DND-41 (cell line): ENCODE results near the gene HECTD4.

Source experiments
- ATAC-seq: fragments of 200-7000 bp; cut with Tn5 transposase; 3 replicates; pipeline ENCODE4 v1.9.1; 2021; ENCODE audit warnings: low read depth; ENCODE audit not compliant: insufficient read depth
- DNase-seq: peaks from one replicate; pipeline ENCODE4 v3.0.0-alpha.2; 2020
- H2AFZ ChIP-seq: 2 replicates; pipeline ENCODE4 v1.6.0; 2012; ENCODE audit warnings: low read depth, low read length
- H3K27ac ChIP-seq: 2 replicates; pipeline ENCODE4 v1.5.1; 2012; ENCODE audit warnings: low read length, inconsistent platforms
- H3K27me3 ChIP-seq: fragments of 200-600 bp; sonication (generic); 2 replicates; pipeline ENCODE4 v1.6.0; 2012; ENCODE audit warnings: low read length, mild to moderate bottlenecking, inconsistent platforms; ENCODE audit not compliant: insufficient read depth, poor library complexity
- H3K36me3 ChIP-seq: 2 replicates; pipeline ENCODE4 v1.5.1; 2012; ENCODE audit warnings: low read length, inconsistent platforms; ENCODE audit not compliant: insufficient read depth
- H3K4me1 ChIP-seq: 2 replicates; pipeline ENCODE4 v1.5.1; 2012; ENCODE audit warnings: mild to moderate bottlenecking, low read length; ENCODE audit not compliant: insufficient read depth
- H3K4me2 ChIP-seq: 2 replicates; pipeline ENCODE4 v1.6.0; 2012; ENCODE audit warnings: mild to moderate bottlenecking, moderate library complexity, low read length, inconsistent platforms; ENCODE audit not compliant: insufficient read depth
- H3K4me3 ChIP-seq, 2 experiments: fragments of 200-600 bp in 1 of 2; shearing (Covaris generic) in 1 of 2; 2 replicates each; pipeline ENCODE4 v1.5.1; 2012 to 2016; ENCODE audit warnings: inconsistent platforms in 2 of 2, low read length in 2 of 2, mild to moderate bottlenecking in 2 of 2, low read depth in 1 of 2, moderate library complexity in 1 of 2
- H3K79me2 ChIP-seq: 2 replicates; pipeline ENCODE4 v1.6.0; 2012; ENCODE audit warnings: low read length, inconsistent platforms; ENCODE audit not compliant: insufficient read depth
- H3K9ac ChIP-seq: 2 replicates; pipeline ENCODE4 v1.6.0; 2012; ENCODE audit warnings: low read depth, mild to moderate bottlenecking, inconsistent platforms, low read length, moderate library complexity
- H3K9me3 ChIP-seq: 2 replicates; pipeline ENCODE4 v1.5.1; 2012; ENCODE audit warnings: low read length, moderate library complexity, mild to moderate bottlenecking, inconsistent platforms; ENCODE audit not compliant: insufficient read depth, severe bottlenecking
- H4K20me1 ChIP-seq: 2 replicates; pipeline ENCODE4 v1.6.0; 2012; ENCODE audit warnings: low read length; ENCODE audit not compliant: insufficient read depth
- EZH2 ChIP-seq: IDR thresholded peaks from 3 replicates; pipeline ENCODE4 v1.6.1; 2012; ENCODE audit warnings: borderline replicate concordance, low read depth, mild to moderate bottlenecking, moderate library complexity, low read length, inconsistent platforms; ENCODE audit not compliant: severe bottlenecking
- TF ChIP-seq, protein P1 (sequence below): IDR thresholded peaks from 2 replicates; pipeline ENCODE4 v1.5.1; 2012; ENCODE audit warnings: borderline replicate concordance, low read length, moderate library complexity, mild to moderate bottlenecking; ENCODE audit not compliant: poor library complexity, severe bottlenecking; ENCODE audit errors: extremely low read depth

The HECTD4 gene

DNA sequence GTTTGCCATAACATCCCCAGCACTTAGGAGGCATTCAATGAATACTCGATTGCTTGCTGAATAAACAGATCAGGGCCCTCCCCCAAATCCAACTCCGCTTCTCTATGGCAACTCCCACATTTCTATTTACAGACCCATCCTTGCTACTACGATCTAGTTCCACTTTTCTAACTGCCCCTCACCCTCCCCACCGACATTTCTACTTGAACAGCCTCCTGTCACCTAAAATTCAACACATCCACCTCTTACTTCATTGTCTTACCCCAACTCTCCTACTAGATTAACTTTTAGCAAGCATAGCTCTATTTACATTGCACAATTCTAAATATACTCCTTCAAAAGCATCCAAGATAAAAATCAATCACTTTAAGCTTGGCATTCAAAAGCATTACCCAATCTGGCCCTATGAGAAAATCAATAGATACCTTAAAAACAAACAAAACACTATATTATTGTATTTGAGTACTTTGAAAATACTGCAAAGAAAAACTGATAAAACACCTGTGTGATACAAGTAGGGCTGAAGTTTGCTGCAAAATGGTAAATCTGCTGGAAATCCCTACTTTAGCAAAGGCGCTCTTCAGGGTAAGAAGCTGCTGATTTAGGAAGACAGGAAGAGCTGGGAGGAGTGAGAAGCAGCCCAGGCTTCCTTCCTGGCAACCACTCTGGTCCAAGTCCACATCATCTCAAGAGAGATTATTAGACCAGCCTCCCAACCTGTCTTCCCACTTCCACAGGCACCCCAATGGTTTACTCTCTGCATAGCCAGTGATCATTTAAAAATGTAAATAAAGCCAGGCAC lies 96.4 kb downstream of the HECTD4 start:
- no peak overlapping the region for H3K4me3 ChIP-seq
- TF ChIP-seq, protein P1, sequence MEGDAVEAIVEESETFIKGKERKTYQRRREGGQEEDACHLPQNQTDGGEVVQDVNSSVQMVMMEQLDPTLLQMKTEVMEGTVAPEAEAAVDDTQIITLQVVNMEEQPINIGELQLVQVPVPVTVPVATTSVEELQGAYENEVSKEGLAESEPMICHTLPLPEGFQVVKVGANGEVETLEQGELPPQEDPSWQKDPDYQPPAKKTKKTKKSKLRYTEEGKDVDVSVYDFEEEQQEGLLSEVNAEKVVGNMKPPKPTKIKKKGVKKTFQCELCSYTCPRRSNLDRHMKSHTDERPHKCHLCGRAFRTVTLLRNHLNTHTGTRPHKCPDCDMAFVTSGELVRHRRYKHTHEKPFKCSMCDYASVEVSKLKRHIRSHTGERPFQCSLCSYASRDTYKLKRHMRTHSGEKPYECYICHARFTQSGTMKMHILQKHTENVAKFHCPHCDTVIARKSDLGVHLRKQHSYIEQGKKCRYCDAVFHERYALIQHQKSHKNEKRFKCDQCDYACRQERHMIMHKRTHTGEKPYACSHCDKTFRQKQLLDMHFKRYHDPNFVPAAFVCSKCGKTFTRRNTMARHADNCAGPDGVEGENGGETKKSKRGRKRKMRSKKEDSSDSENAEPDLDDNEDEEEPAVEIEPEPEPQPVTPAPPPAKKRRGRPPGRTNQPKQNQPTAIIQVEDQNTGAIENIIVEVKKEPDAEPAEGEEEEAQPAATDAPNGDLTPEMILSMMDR = no peak
- TF ChIP-seq EZH2 = no peak
- no peak overlapping the region for H3K4me2 ChIP-seq
- H3K9ac ChIP-seq = no peak overlapping the region
- H3K9me3 ChIP-seq = peaks cover 3% of the 10 kb centered on the region
- H2AFZ ChIP-seq = no peak overlapping the region
- DNase-seq (no peak), ATAC-seq (no peak)
- H3K27me3 ChIP-seq = no peaks in the 10 kb centered on the region
- no peaks in the 10 kb centered on the region for H4K20me1 ChIP-seq
- H3K79me2 ChIP-seq = no peaks in the 10 kb centered on the region
- no peak overlapping the region for H3K27ac ChIP-seq
- no peaks in the 10 kb centered on the region for H3K4me1 ChIP-seq
- peaks cover 12% of the 10 kb centered on the region; the same call in 1 of the 2 replicates for H3K36me3 ChIP-seq

GRCh38 chr12:112283546-112283945 lies 98.7 kb downstream of the HECTD4 start:
- H3K9ac ChIP-seq = no peak overlapping the region
- no peak overlapping the region for H3K4me2 ChIP-seq
- H3K79me2 ChIP-seq = no peaks in the 10 kb centered on the region
- peaks cover 2% of the 10 kb centered on the region; the same call in 1 of the 2 replicates for H3K36me3 ChIP-seq
- no peaks in the 10 kb centered on the region for H4K20me1 ChIP-seq
- H2AFZ ChIP-seq = no peak overlapping the region
- no peaks in the 10 kb centered on the region for H3K4me1 ChIP-seq
- no peak for DNase-seq
- TF ChIP-seq, protein P1 = no peak
- TF ChIP-seq EZH2 = no peak
- no peaks in the 10 kb centered on the region for H3K9me3 ChIP-seq
- H3K27me3 ChIP-seq = no peaks in the 10 kb centered on the region
- H3K27ac ChIP-seq = no peak overlapping the region
- no peak for ATAC-seq
- H3K4me3 ChIP-seq = no peak overlapping the region

DNA sequence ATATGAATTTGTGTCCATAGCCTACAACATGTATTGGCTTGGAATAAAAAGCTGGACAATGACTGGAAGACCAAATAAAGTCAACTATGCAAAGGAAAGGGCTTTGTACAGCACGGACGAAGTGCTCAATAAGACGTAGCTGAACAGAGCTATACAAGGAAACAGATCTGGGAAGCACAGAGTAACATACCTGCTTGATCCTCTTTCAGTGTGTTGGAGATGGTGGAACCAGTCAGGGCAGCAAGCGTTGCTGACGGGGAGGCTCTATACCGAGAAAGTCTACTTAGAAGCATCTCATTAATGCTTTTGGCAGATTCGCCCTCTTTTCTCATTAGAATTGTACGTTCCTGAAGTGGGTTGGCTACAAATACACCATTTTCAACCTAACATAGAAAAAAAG lies 99.3 kb downstream of the HECTD4 start:
- TF ChIP-seq, protein P1 = no peak
- no peak for TF ChIP-seq EZH2
- Histone ChIP-seq H3K4me1 (no peaks in the 10 kb centered on the region), H3K27me3 (no peaks in the 10 kb centered on the region), H3K27ac (no peak overlapping the region), H4K20me1 (no peaks in the 10 kb centered on the region), H3K9me3 (no peaks in the 10 kb centered on the region), H3K36me3 (no peaks in the 10 kb centered on the region), H2AFZ (no peak overlapping the region), H3K4me3 (no peak overlapping the region), H3K9ac (no peak overlapping the region), H3K79me2 (no peaks in the 10 kb centered on the region), H3K4me2 (no peak overlapping the region)
- ATAC-seq (no peak), DNase-seq (no peak)
